Mesenchymal stem cell (in vitro differentiated cells and primary cell): ENCODE results near the gene RARB.

ENCODE experiments used
- DNase-seq: peaks from one replicate; pipeline ENCODE4 v3.0.0-alpha.2; 2013
- H2AFZ ChIP-seq: one replicate; pipeline ENCODE4 v1.6.1; 2013; ENCODE audit warnings: low read depth, mild to moderate bottlenecking, control low read depth, inconsistent platforms, low read length, moderate library complexity
- H2AK5ac ChIP-seq: 2 replicates; pipeline ENCODE4 v1.6.1; 2013; ENCODE audit warnings: low read length, moderate library complexity, mild to moderate bottlenecking, inconsistent platforms; ENCODE audit not compliant: severe bottlenecking
- H2BK120ac ChIP-seq: one replicate; pipeline ENCODE4 v1.6.1; 2013; ENCODE audit warnings: low read depth, mild to moderate bottlenecking, inconsistent platforms, low read length, moderate library complexity
- H2BK12ac ChIP-seq, 2 experiments: one replicate each; pipeline ENCODE4 v1.6.1; 2013; ENCODE audit warnings: inconsistent platforms in 2 of 2, low read length in 2 of 2, mild to moderate bottlenecking in 2 of 2, moderate library complexity in 2 of 2, control low read depth in 1 of 2
- H2BK15ac ChIP-seq: one replicate; pipeline ENCODE4 v1.6.1; 2013; ENCODE audit warnings: mild to moderate bottlenecking, low read depth, inconsistent platforms; ENCODE audit not compliant: poor library complexity, severe bottlenecking
- H2BK5ac ChIP-seq: 2 replicates; pipeline ENCODE4 v1.6.1; 2013; ENCODE audit warnings: low read depth, mild to moderate bottlenecking, low read length, control low read depth, inconsistent platforms; ENCODE audit not compliant: poor library complexity, severe bottlenecking
- H3K14ac ChIP-seq, 2 experiments: one replicate each; pipeline ENCODE4 v1.6.1; 2013; ENCODE audit warnings: inconsistent platforms in 2 of 2, low read length in 2 of 2, control low read depth in 1 of 2, mild to moderate bottlenecking in 1 of 2, moderate library complexity in 1 of 2
- H3K18ac ChIP-seq, 2 experiments: one replicate each; pipeline ENCODE4 v1.6.1; 2013; ENCODE audit warnings: inconsistent platforms in 2 of 2, low read length in 2 of 2, control low read depth in 1 of 2, low read depth in 1 of 2, mild to moderate bottlenecking in 1 of 2
- H3K23ac ChIP-seq, 2 experiments: one replicate each; pipeline ENCODE4 v1.6.1; 2013; ENCODE audit warnings: inconsistent platforms in 2 of 2, low read length in 2 of 2, mild to moderate bottlenecking in 2 of 2, moderate library complexity in 2 of 2, control low read depth in 1 of 2
- H3K27ac ChIP-seq: 2 replicates; pipeline ENCODE4 v1.5.1; 2013; ENCODE audit warnings: mild to moderate bottlenecking, moderate library complexity, low read length, control low read depth, inconsistent platforms; ENCODE audit not compliant: poor library complexity, severe bottlenecking
- H3K27me3 ChIP-seq, 2 experiments: 2 replicates each; pipeline versions ENCODE4 v1.6.1 to v1.7.0; 2013; ENCODE audit warnings: low read length in 2 of 2, mild to moderate bottlenecking in 2 of 2, moderate library complexity in 2 of 2, control low read depth in 1 of 2, inconsistent platforms in 1 of 2; ENCODE audit not compliant: control insufficient read depth in 1 of 2, insufficient read depth in 1 of 2
- H3K36me3 ChIP-seq, 2 experiments: 2 replicates each; pipeline versions ENCODE4 v1.6.1 to v1.7.0; 2013; ENCODE audit warnings: low read length in 2 of 2, control low read depth in 1 of 2, inconsistent platforms in 1 of 2, low read depth in 1 of 2, mild to moderate bottlenecking in 1 of 2; ENCODE audit not compliant: insufficient read depth in 2 of 2, control insufficient read depth in 1 of 2
- H3K4ac ChIP-seq, 2 experiments: one replicate each; pipeline ENCODE4 v1.6.1; 2013; ENCODE audit warnings: inconsistent platforms in 2 of 2, low read length in 2 of 2, mild to moderate bottlenecking in 2 of 2, moderate library complexity in 2 of 2, control low read depth in 1 of 2, low read depth in 1 of 2
- H3K4me1 ChIP-seq: 2 replicates; pipeline ENCODE4 v1.6.1; 2013; ENCODE audit warnings: low read depth, low read length, control low read depth; ENCODE audit not compliant: control insufficient read depth, insufficient read depth
- H3K4me2 ChIP-seq: 2 replicates; pipeline ENCODE4 v1.6.1; 2013; ENCODE audit warnings: low read length, mild to moderate bottlenecking, inconsistent platforms; ENCODE audit not compliant: poor library complexity, severe bottlenecking
- H3K4me3 ChIP-seq, 2 experiments: 2 replicates each; pipeline versions ENCODE4 v1.5.1 to v1.7.0; 2013; ENCODE audit warnings: low read length in 2 of 2, mild to moderate bottlenecking in 2 of 2, control low read depth in 1 of 2, low read depth in 1 of 2; ENCODE audit not compliant: insufficient read depth in 1 of 2
- H3K79me1 ChIP-seq: replicated peaks from 2 replicates; pipeline ENCODE4 v1.6.1; 2013; ENCODE audit warnings: mild to moderate bottlenecking, control low read depth, low read length, inconsistent platforms; ENCODE audit not compliant: poor library complexity, severe bottlenecking
- H3K9ac ChIP-seq: 2 replicates; pipeline ENCODE4 v1.7.0; 2013; ENCODE audit warnings: mild to moderate bottlenecking, low read length, moderate library complexity
- H3K9me3 ChIP-seq: 2 replicates; pipeline ENCODE4 v1.7.0; 2013; ENCODE audit warnings: mild to moderate bottlenecking, low read length; ENCODE audit not compliant: control insufficient read depth
- H4K8ac ChIP-seq: one replicate; pipeline ENCODE4 v1.6.1; 2013; ENCODE audit warnings: inconsistent platforms, mild to moderate bottlenecking, low read length, moderate library complexity
- H4K91ac ChIP-seq: one replicate; pipeline ENCODE4 v1.6.1; 2013; ENCODE audit warnings: mild to moderate bottlenecking, low read length, inconsistent platforms
- WGBS: methylation state at CpG from one replicate; pipeline ENCODE4 v1.1.7; 2013; ENCODE audit warnings: mixed read lengths; 5-methylcytosine and 5-hydroxymethylcytosine counted together

Gene RARB

DNA sequence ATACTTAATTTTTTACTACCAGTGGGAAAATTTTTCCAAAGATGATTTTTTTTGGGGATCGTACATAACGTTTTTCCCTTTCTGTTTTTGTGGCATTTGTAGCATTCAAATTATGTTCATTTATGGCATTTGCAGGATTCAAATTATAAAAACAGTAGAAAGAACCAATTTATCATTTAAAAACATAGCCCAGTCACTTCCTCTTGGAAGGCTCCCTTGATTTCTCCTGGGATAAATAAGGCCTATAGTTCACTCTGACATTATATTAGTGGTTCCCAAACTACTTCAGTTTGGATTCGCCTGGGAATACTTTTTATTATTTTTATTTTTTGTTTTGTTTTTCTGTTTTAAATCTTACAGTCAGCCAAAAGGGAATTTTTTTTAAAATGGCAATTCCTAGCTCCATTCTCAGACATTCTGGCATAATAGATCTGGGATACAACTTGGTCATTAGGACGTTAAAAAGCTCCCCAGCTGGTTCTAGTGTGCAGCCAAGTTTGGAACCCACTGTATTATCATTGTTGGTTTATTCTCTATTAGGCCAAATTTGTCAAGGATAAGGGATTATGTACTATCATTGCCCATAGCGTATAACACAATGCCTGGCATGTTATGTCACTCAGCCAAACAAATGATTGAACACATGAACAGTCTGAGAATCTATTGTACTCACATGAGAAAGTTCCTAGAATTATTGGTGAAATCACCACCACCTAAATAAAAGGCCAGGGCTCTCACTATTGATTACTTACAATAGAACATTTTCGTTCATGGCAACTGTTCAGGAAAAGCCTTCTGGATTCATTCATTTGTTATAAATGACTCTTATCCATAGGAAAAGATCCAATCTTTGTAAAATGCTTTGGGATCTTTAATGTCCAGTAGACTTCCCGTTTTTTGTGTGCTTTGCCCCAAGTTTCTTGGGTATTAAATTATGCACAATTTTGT, 28.9 kb downstream of the RARB start:
- Histone ChIP-seq H3K23ac (no peak overlapping the region), H3K4ac (no peak overlapping the region), H2BK5ac (no peak overlapping the region), H3K14ac (no peak overlapping the region), H3K9ac (no peak overlapping the region), H3K18ac (no peak overlapping the region), H3K4me3 (no peak overlapping the region), H3K4me2 (no peak overlapping the region), H3K36me3 (no peaks in the 10 kb centered on the region), H2BK120ac (no peak overlapping the region), H3K27ac (no peak overlapping the region), H2BK15ac (no peak overlapping the region), H3K4me1 (peaks cover 2% of the 10 kb centered on the region), H3K9me3 (no peaks in the 10 kb centered on the region), H2AK5ac (no peak overlapping the region), H2BK12ac (no peak overlapping the region), H4K8ac (no peak overlapping the region), H3K27me3 (no peaks in the 10 kb centered on the region), H4K91ac (no peak overlapping the region), H3K79me1 (no peaks in the 10 kb centered on the region), H2AFZ (no peak overlapping the region)
- WGBS = 94% methylated on average over 4 of the region's 7 CpGs
- DNase-seq = no peak

DNA sequence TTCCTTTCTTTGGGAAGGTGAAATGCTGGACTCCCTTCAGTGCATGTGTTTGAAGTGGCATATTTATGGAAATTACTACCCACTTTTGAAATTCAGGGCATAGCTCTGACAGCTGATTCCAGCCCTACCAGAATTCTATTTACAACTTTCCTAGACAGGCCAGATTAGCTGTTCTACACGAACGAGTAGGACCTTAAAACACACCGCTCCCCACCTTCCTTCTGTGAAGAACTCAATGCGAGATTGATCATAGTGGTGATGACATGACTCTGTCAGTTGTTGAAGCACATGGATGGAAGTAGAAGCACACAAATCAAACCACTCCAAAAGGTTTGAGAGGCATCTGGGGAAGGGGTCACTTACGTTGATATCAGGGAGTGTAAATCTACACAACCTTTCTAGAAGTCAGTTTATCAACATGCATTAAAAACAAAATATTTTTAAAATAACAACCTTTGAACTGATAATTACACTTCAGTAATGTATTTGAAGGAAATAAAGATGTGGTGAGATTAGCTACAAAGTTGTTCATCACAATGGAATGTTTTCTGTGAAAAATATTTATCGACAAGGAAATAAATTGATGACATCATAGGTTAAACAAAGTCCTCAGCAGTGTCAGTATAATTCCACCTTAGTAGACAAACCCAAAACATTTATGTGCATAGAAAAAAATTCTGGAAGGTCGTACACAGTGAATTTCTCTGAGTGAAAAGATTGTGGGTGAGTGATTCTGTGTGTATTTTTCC, 29.8 kb downstream of the RARB start:
- no peaks in the 10 kb centered on the region for H3K9me3 ChIP-seq
- peak overlapping the region in 1 of 2 experiments; percentile 29 for H2BK12ac ChIP-seq
- WGBS = 50% methylated on average over 1 of the region's 7 CpGs
- H3K4me1 ChIP-seq = peaks cover 2% of the 10 kb centered on the region
- H3K14ac ChIP-seq = no peak overlapping the region
- no peaks in the 10 kb centered on the region for H3K79me1 ChIP-seq
- no peak overlapping the region for H2BK120ac ChIP-seq
- H3K23ac ChIP-seq = no peak overlapping the region
- no peak overlapping the region for H2AK5ac ChIP-seq
- H3K4ac ChIP-seq = no peak overlapping the region
- H2BK15ac ChIP-seq = no peak overlapping the region
- H2BK5ac ChIP-seq = no peak overlapping the region
- H3K9ac ChIP-seq = no peak overlapping the region
- H2AFZ ChIP-seq = no peak overlapping the region
- no peak overlapping the region for H3K27ac ChIP-seq
- no peak overlapping the region for H3K18ac ChIP-seq
- no peak overlapping the region for H3K4me2 ChIP-seq
- H3K36me3 ChIP-seq = no peaks in the 10 kb centered on the region
- no peak overlapping the region for H3K4me3 ChIP-seq
- DNase-seq = peak; percentile 35
- H4K8ac ChIP-seq = no peak overlapping the region
- no peak overlapping the region for H4K91ac ChIP-seq
- H3K27me3 ChIP-seq = no peaks in the 10 kb centered on the region

DNA sequence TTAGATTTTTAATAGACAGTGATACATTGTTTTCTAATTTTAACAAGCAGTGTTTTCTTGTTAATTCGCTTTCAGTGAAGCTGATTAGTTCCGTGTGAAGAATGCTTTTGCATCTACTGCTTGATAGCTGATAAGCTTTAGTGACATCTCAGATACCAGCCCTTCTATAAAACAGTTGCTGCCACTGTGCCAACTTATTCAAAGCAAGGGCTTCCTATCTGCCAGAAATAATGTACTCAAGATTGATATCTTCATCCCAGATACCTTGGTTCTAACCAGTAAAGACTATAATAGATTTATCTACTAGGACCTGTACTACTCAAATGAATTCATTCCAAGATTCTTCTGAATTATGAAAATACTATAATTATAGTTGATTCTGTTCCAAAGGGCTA, 30.4 kb downstream of the RARB start:
- Histone ChIP-seq H3K14ac (no peak overlapping the region), H4K8ac (no peak overlapping the region), H3K79me1 (no peaks in the 10 kb centered on the region), H3K4me2 (no peak overlapping the region), H3K4ac (no peak overlapping the region), H3K36me3 (no peaks in the 10 kb centered on the region), H3K27ac (no peak overlapping the region), H3K27me3 (no peaks in the 10 kb centered on the region), H3K23ac (no peak overlapping the region), H2BK15ac (no peak overlapping the region), H3K9me3 (no peaks in the 10 kb centered on the region), H2AFZ (no peak overlapping the region), H3K9ac (no peak overlapping the region), H2BK5ac (no peak overlapping the region), H2AK5ac (no peak overlapping the region), H3K4me1 (peaks cover 2% of the 10 kb centered on the region), H4K91ac (no peak overlapping the region), H3K18ac (no peak overlapping the region), H2BK12ac (no peak overlapping the region), H3K4me3 (no peak overlapping the region), H2BK120ac (no peak overlapping the region)
- DNase-seq = no peak
- WGBS = 75% methylated on average over 2 of the region's 2 CpGs

DNA sequence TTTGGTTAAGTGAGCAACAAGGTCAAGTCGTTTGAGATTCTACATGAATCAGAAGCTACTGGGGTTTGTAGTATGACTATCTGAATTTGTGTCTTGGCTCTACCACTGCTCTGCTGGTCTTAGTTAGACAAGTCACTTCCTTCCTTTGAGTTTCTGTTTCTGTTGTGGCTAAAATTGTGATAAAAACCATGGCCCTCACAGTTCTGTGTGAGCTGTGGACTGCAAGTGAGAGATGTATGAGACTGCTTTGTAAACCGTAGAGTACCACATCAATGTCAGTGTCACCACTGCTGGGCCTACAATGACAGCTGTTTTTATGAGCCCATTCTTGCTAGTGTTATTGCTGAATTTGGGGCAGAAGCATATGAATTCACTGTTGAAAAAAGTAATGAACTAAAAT, 32.7 kb downstream of the RARB start:
- WGBS = 67% methylated on average over 2 of the region's 2 CpGs

More for the DNA sequence above, 32.7 kb downstream of the RARB start:
- Histone ChIP-seq H4K91ac (no peak overlapping the region), H3K14ac (no peak overlapping the region), H2AK5ac (no peak overlapping the region), H2AFZ (no peak overlapping the region), H3K18ac (no peak overlapping the region), H3K4me3 (no peak overlapping the region), H3K27me3 (no peaks in the 10 kb centered on the region), H3K79me1 (no peaks in the 10 kb centered on the region), H3K4me1 (no peaks in the 10 kb centered on the region), H2BK12ac (no peak overlapping the region), H2BK5ac (no peak overlapping the region), H3K4ac (no peak overlapping the region), H3K23ac (no peak overlapping the region), H3K9ac (no peak overlapping the region), H2BK15ac (no peak overlapping the region), H4K8ac (no peak overlapping the region), H2BK120ac (no peak overlapping the region), H3K27ac (no peak overlapping the region), H3K4me2 (no peak overlapping the region), H3K9me3 (no peaks in the 10 kb centered on the region), H3K36me3 (no peaks in the 10 kb centered on the region)
- peak; percentile 37 for DNase-seq
